K562 (cell line): Measurements from ENCODE around the gene TMPRSS9. TPM values are rescaled to one million over a fixed set of nuclear protein-coding genes. Genes with fewer than 3 reads are reported as not detected.
A peak's percentile ranks its signal among the peaks of the same experiment; 100 is the strongest.

ENCODE experiments used
- CEBPB ChIP-seq: fragments of 450-650 bp; IDR thresholded peaks from 2 replicates; pipeline ENCODE4 v1.6.1; 2016; ENCODE audit warnings: missing genetic modification characterization, missing compliant biosample characterization
- CTBP1 ChIP-seq: fragments of 450-650 bp; IDR thresholded peaks from 2 replicates; pipeline ENCODE4 v1.6.1; 2016; ENCODE audit warnings: borderline replicate concordance
- ERF ChIP-seq: fragments of 450-650 bp; formaldehyde crosslinking; IDR thresholded peaks from 2 replicates; pipeline ENCODE4 v1.4.0; 2020; ENCODE audit warnings: mild to moderate bottlenecking, mixed read lengths
- FOXA1 ChIP-seq: fragments of 450-650 bp; IDR thresholded peaks from 2 replicates; pipeline ENCODE4 v1.6.1; 2016; ENCODE audit warnings: mild to moderate bottlenecking, borderline replicate concordance
- FOXP1 ChIP-seq: sonication (generic); formaldehyde crosslinking; IDR thresholded peaks from 2 replicates; pipeline ENCODE4 v1.8.0; 2022; ENCODE audit warnings: mild to moderate bottlenecking, missing genetic modification reagents
- IFI16 ChIP-seq: fragments of 250-450 bp; sonication (Bioruptor Pico); IDR thresholded peaks from 2 replicates; pipeline ENCODE4 v2.1.2; 2022; ENCODE audit warnings: mild to moderate bottlenecking, inconsistent platforms
- STAT5B ChIP-seq: fragments of 250-450 bp; sonication (Bioruptor Pico); IDR thresholded peaks from 2 replicates; pipeline ENCODE4 v1.8.0; 2021; ENCODE audit warnings: mild to moderate bottlenecking, inconsistent platforms
- TAF15 ChIP-seq: fragments of 200-400 bp; formaldehyde crosslinking; IDR thresholded peaks from 2 replicates; pipeline ENCODE4 v1.6.1; 2017; ENCODE audit warnings: mild to moderate bottlenecking, low read depth, low read length, moderate library complexity
- TOE1 ChIP-seq, 2 experiments: fragments of 450-650 bp in 1 of 2; sonication (generic) in 1 of 2; formaldehyde crosslinking in 1 of 2; IDR thresholded peaks; 2 replicates each; pipeline versions ENCODE4 v1.7.1 to v1.8.0; 2016 to 2022; ENCODE audit warnings: borderline replicate concordance in 2 of 2, mild to moderate bottlenecking in 2 of 2, antibody characterized with exemption in 1 of 2, inconsistent platforms in 1 of 2, low read depth in 1 of 2, missing genetic modification reagents in 1 of 2, moderate library complexity in 1 of 2
- ZNF184 ChIP-seq: sonication (generic); formaldehyde crosslinking; IDR thresholded peaks from 2 replicates; pipeline ENCODE4 v1.5.0; 2020; ENCODE audit warnings: missing genetic modification reagents
- ZNF586 ChIP-seq: fragments of 450-650 bp; formaldehyde crosslinking; conservative IDR thresholded peaks from 2 replicates; pipeline ENCODE4 v1.4.0; 2020; ENCODE audit warnings: mild to moderate bottlenecking, moderate library complexity
- polyA plus RNA-seq, 8 experiments: library from polyadenylated mRNA; depleted of rRNA in 4 of 8; stranded (reverse) in 5 of 8; unstranded in 3 of 8; fragments of >200 nt; fragmentation: Nextera tagmentation in 2 of 8; fragmentation: Illumina TruSeq in 1 of 8; extraction: Ambion mirVana in 2 of 8; extraction: Trizol in 1 of 8; gene quantifications; 2 replicates each; pipeline versions ENCODE4 v1.2.1 to v1.2.3, GENCODE V29; 2011 to 2014; ENCODE audit warnings: inconsistent platforms in 1 of 8, missing spikeins in 1 of 8
- total RNA-seq, 7 experiments: library from RNA; depleted of rRNA in 6 of 7; stranded (reverse); fragments of >200 nt in 6 of 7; fragmentation: Illumina TruSeq in 2 of 7; extraction: Trizol in 2 of 7; gene quantifications; 2 replicates each; pipeline versions ENCODE4 v1.2.1 to v1.2.3, GENCODE V29; 2011 to 2021; ENCODE audit warnings: low replicate concordance in 1 of 7
- TF ChIP-seq, protein P1 (sequence below): fragments of 250-450 bp; sonication (Bioruptor Pico); IDR thresholded peaks from 2 replicates; pipeline ENCODE4 v1.5.0; 2020; ENCODE audit warnings: mild to moderate bottlenecking, borderline replicate concordance
- TF ChIP-seq, protein P2 (sequence below): fragments of 450-650 bp; formaldehyde crosslinking; IDR thresholded peaks from 2 replicates; pipeline ENCODE4 v1.4.0; 2022; ENCODE audit warnings: missing genetic modification characterization
- TF ChIP-seq, protein P3 (sequence below), 3 experiments: IDR thresholded peaks in 2 of 3; conservative IDR thresholded peaks in 1 of 3; 2 replicates each; pipeline ENCODE4 v1.5.1; 2011 to 2012; ENCODE audit warnings: low read length in 3 of 3, mild to moderate bottlenecking in 3 of 3, control low read depth in 2 of 3, improper control_type of control experiment in 1 of 3, inconsistent platforms in 1 of 3, low read depth in 1 of 3, mixed read lengths in 1 of 3, moderate library complexity in 1 of 3; ENCODE audit not compliant: insufficient read depth in 2 of 3
- TF ChIP-seq, protein P4 (sequence below): fragments of 250-450 bp; sonication (Bioruptor Pico); IDR thresholded peaks from 2 replicates; pipeline ENCODE4 v1.8.0; 2022; ENCODE audit warnings: inconsistent platforms
- TF ChIP-seq, protein P5 (sequence below): sonication (generic); formaldehyde crosslinking; IDR thresholded peaks from 2 replicates; pipeline ENCODE4 v1.8.0; 2022; ENCODE audit warnings: mild to moderate bottlenecking, missing genetic modification reagents
- TF ChIP-seq, protein P6 (sequence below): fragments of 450-650 bp; formaldehyde crosslinking; IDR thresholded peaks from 2 replicates; pipeline ENCODE4 v1.4.0; 2020; ENCODE audit warnings: mild to moderate bottlenecking, moderate library complexity

The TMPRSS9 gene
- total and polyA plus RNA-seq, 9 of the 15 experiments (the other 6 are each of a cell fraction or from before 2014, with no cell fraction given), result 0.01 to 0.03 TPM; not detected in 7

DNA sequence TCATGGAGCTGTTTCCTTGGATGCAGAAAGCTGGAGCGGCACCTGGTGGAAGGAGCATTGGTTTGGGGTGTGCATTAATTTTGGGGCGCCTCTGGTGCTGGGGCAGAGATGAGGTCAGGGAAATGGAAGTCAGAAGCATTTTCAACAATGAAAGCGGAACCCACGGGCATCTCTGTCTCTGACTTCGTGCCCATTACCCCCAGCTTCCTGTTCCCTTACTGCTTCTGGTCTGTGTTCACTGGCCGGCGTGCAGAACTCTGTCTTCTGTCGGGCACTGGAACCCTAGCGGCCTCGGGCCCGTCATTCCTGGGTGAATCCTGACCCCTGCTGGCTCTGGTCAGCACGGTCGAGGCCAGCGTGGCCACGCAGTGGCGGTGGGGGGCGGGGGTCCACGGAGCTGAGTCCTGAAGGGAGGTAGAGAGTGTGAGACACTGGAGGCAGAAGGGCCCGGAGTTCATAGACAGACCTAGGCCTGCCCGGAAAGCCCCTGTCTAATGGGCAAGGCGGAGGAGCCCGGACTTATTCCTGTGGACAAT lies 44.2 kb upstream of the TMPRSS9 start (continued):
- TF ChIP-seq, protein P1, sequence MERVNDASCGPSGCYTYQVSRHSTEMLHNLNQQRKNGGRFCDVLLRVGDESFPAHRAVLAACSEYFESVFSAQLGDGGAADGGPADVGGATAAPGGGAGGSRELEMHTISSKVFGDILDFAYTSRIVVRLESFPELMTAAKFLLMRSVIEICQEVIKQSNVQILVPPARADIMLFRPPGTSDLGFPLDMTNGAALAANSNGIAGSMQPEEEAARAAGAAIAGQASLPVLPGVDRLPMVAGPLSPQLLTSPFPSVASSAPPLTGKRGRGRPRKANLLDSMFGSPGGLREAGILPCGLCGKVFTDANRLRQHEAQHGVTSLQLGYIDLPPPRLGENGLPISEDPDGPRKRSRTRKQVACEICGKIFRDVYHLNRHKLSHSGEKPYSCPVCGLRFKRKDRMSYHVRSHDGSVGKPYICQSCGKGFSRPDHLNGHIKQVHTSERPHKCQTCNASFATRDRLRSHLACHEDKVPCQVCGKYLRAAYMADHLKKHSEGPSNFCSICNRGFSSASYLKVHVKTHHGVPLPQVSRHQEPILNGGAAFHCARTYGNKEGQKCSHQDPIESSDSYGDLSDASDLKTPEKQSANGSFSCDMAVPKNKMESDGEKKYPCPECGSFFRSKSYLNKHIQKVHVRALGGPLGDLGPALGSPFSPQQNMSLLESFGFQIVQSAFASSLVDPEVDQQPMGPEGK (CRISPR knock-in tag), result no peak
- TF ChIP-seq, protein P2, sequence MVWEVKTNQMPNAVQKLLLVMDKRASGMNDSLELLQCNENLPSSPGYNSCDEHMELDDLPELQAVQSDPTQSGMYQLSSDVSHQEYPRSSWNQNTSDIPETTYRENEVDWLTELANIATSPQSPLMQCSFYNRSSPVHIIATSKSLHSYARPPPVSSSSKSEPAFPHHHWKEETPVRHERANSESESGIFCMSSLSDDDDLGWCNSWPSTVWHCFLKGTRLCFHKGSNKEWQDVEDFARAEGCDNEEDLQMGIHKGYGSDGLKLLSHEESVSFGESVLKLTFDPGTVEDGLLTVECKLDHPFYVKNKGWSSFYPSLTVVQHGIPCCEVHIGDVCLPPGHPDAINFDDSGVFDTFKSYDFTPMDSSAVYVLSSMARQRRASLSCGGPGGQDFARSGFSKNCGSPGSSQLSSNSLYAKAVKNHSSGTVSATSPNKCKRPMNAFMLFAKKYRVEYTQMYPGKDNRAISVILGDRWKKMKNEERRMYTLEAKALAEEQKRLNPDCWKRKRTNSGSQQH (CRISPR knock-in tag), result no peak
- TF ChIP-seq CTBP1 (peak; percentile 21; the same call in 1 of the 2 replicates), IFI16 (CRISPR knock-in tag) (no peak), FOXA1 (no peak), ERF (CRISPR knock-in tag) (no peak), ZNF184 (CRISPR knock-in tag) (no peak), TAF15 (no peak), CEBPB (no peak), STAT5B (no peak), FOXP1 (no peak), ZNF586 (no peak), TOE1 (IDR thresholded peaks at IDR 0.05; ENCODE audit: borderline replicate concordance) (no peak), TOE1 (CRISPR knock-in tag; IDR thresholded peaks at IDR 0.05; ENCODE audit: borderline replicate concordance, low read depth) (no peak)
- TF ChIP-seq, protein P3, sequence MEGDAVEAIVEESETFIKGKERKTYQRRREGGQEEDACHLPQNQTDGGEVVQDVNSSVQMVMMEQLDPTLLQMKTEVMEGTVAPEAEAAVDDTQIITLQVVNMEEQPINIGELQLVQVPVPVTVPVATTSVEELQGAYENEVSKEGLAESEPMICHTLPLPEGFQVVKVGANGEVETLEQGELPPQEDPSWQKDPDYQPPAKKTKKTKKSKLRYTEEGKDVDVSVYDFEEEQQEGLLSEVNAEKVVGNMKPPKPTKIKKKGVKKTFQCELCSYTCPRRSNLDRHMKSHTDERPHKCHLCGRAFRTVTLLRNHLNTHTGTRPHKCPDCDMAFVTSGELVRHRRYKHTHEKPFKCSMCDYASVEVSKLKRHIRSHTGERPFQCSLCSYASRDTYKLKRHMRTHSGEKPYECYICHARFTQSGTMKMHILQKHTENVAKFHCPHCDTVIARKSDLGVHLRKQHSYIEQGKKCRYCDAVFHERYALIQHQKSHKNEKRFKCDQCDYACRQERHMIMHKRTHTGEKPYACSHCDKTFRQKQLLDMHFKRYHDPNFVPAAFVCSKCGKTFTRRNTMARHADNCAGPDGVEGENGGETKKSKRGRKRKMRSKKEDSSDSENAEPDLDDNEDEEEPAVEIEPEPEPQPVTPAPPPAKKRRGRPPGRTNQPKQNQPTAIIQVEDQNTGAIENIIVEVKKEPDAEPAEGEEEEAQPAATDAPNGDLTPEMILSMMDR (IDR thresholded peaks at IDR 0.05 in 2 of 3, conservative IDR thresholded peaks at IDR 0.05 in 1 of 3; ENCODE audit: insufficient read depth in 2 of 3, low read depth in 1 of 3, low read length in 3 of 3), result peak; percentile 57 to 79 (median 76)
- TF ChIP-seq, protein P4, sequence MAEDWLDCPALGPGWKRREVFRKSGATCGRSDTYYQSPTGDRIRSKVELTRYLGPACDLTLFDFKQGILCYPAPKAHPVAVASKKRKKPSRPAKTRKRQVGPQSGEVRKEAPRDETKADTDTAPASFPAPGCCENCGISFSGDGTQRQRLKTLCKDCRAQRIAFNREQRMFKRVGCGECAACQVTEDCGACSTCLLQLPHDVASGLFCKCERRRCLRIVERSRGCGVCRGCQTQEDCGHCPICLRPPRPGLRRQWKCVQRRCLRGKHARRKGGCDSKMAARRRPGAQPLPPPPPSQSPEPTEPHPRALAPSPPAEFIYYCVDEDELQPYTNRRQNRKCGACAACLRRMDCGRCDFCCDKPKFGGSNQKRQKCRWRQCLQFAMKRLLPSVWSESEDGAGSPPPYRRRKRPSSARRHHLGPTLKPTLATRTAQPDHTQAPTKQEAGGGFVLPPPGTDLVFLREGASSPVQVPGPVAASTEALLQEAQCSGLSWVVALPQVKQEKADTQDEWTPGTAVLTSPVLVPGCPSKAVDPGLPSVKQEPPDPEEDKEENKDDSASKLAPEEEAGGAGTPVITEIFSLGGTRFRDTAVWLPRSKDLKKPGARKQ, result no peak
- TF ChIP-seq, protein P5, sequence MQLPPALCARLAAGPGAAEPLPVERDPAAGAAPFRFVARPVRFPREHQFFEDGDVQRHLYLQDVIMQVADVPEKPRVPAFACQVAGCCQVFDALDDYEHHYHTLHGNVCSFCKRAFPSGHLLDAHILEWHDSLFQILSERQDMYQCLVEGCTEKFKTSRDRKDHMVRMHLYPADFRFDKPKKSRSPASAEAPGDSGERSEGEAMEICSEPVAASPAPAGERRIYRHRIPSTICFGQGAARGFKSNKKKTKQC (CRISPR knock-in tag), result no peak
- TF ChIP-seq, protein P6, sequence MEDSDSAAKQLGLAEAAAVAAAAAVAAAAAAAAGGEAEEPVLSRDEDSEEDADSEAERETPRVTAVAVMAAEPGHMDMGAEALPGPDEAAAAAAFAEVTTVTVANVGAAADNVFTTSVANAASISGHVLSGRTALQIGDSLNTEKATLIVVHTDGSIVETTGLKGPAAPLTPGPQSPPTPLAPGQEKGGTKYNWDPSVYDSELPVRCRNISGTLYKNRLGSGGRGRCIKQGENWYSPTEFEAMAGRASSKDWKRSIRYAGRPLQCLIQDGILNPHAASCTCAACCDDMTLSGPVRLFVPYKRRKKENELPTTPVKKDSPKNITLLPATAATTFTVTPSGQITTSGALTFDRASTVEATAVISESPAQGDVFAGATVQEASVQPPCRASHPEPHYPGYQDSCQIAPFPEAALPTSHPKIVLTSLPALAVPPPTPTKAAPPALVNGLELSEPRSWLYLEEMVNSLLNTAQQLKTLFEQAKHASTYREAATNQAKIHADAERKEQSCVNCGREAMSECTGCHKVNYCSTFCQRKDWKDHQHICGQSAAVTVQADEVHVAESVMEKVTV, result peak; percentile 58; the same call in 1 of the 2 replicates
